Activated CD8-positive, alpha-beta memory T cell treated with anti-CD3 and anti-CD28 coated beads for 48 hours (primary cell): ENCODE results near the gene SKIC8.

Source experiments
- DNase-seq, 3 experiments: peaks; one replicate each; pipeline ENCODE4 v3.0.0-alpha.2; 2020; ENCODE audit warnings: low read depth in 2 of 3, low spot score in 2 of 3

SKIC8 gene

DNA sequence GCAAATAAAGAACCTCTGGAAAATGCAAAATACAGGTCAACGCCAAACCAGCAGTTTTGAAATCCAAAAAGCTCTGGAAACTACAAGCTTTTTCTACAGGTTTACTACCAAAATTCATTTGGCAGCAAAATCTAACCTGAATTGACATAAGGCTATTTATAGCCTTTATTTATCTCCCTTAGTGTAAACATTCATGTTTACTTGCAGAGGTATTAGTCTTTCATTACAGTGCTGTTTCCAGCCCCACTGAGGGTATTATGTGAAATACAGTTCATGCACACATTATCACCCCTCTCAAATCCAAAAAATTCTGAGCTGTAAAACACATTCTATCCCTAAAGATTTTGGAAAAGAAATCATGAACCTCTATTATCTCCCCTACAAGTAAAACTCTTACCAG is 7.2 kb downstream of the SKIC8 start:
- no peak for DNase-seq

DNA sequence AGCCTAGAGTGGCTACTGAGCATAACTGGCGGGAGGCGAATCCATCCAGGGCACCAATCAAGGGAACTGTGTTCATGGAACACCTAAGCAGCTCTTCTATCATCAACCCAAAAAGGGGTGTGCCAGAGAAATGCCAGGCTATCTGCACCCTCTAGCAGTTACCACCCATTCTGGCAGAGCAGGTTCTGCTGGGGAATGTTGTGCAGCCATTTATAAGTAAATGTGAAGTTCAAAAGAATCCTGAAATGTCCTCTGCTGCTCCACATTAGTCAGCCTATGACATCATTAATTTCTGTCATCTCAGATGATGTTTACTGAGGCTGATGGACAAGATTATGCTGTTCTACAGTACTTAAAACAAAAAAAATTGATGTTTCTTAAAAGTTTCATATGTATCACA is 7.7 kb downstream of the SKIC8 start:
- DNase-seq = no peak

DNA sequence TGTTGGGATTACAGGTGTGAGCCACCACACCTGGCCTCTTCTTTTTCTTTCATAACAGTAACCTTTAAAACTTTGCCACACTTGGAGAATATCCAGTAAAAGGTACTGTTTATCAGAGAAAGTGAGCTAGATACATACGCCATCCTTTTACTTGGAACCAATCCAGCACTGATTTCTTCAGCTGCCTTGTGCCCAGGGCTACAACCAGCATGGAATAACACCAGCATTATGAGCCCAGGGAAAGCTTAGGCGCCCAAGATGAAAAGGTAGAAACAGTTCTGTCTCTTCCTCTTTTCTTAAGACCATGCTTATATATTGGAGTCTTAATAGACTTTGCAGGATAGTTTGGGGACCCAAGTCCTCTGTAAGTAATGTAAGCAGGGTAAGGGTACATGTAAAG is 8.4 kb downstream of the SKIC8 start:
- DNase-seq = no peak

DNA sequence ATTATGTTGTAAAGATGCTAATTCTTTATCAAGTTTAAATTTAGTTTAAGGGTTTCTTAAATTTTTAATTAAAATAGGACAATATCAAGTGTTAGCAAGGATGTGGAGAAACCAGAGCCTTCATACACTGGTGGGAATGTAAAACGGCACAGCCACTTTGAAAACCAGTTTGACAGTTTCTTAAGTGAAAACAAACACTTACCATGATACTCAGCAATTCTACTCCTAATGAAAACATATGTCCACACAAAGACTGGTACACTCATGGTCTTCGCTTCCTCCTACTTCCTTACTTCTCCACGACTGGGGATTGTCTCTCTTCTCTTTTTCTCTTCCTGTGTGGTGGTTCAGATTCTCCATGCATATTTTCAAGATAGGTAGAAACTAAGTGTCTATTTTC is 9.2 kb downstream of the SKIC8 start:
- DNase-seq = no peak

DNA sequence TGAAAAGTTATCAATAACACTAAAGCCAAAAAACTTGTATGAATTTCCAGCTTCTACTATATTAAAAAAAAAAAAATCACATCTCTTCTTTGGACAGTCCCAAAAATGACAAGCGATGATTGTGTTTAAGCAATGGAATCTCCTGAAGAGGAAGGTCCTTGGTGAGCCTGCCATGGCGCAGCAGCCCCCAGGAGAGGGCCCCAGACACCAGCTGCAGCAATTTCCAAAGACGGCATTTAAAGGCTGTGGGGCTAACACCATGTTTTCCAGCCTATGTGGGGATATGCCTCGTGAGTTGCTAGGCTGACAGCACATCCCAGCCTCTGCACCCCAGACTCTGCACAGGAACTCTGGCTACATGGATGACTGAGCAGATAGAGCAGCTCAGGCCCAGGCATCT is 14.7 kb downstream of the SKIC8 start:
- DNase-seq = no peak

DNA sequence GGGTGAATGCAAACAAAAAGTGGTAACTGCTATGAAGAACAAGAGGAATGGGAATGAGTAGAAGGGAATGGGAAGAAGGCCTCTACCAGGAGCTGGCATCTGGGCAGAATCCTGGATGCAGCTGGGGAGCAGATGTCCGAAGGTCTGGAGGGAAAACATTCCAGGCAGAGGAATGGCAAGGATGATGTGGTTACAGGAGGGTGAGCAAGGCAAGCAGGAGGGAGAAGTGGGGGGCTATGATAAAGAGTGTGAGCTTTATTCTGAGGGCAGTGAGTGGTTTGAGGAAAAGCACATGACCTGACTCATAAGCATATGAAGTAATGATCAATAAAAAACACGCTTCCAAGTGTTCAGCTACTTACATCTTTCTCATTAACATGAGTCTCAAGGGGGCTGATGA is 17.1 kb downstream of the SKIC8 start:
- no peak for DNase-seq

DNA sequence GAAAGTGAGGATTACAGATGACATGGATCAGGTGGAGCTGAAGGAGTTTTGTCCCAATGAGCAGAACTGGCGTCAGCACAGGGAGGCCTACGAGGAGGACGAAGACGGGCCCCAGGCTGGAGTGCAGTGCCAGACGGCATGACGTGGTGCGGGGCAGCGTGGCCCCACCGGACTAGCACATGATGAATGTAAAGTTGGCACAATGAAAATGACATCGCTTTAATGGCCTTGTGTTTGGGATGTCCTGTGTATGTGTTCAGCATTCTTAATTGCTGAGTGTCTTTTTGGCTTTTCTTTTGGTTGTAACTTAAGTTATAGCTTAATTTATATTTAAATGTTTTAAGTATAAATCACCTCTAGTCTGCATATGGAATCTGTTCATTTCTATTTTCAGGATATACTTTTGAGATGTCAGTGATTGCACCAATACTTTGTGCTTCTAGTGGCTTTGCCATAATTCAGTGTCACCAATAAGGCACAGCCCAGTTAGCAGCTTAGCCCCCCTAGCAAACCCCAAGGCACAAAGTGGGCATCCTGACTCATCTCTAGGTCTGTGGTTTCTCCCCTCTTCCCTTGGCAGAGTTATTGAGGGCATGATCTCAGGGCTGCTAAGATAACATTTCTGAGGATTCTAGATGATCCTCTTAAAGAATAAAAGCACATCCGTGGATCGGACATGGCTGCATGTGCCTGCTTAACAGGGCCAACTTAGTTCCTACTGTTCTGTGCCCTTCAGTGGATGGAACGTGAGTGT is 18.9 kb downstream of the SKIC8 start:
- no peak for DNase-seq

DNA sequence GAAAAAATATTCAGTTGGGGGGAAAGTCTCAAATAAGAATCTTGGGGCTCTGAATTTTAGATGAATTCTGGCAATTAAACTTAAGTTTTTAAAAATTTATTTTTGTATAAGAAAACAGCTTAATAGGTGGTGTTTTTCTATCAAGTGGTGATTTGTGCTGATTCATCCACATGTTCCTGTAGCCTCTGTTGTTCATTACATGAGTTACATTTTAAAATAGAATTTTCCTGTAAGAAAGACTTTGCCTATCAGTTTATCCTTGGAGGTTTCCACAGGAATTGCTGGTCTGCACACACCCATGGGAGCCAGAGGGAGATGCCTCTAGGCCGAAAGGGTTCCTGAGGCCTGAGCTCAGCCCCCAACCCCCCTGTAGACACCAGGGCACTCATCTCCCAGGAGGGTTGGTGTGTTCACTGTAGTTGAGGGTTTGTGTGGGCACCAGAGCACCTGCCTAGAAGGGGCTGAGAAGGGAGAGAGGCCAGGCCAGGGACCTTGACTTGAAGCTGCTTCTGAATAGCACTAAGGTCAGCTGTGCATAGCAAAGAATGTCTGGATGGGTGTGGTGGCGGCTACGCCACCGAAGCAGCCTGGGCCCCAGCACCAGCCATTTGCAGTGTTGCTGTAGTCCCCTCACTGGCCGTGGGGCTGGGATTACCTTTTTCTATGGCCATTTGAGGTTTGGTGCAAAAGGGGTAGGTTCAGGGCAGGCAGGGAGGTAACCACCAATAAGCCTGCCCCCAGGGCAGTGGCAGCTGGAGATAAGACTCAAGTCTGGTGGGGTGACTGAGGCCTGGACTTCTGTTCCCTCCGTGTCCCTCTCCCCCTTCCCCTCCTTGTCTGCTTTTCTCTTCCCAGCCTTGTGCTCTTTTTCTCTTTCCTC is 23.1 kb downstream of the SKIC8 start:
- DNase-seq = no peak

DNA sequence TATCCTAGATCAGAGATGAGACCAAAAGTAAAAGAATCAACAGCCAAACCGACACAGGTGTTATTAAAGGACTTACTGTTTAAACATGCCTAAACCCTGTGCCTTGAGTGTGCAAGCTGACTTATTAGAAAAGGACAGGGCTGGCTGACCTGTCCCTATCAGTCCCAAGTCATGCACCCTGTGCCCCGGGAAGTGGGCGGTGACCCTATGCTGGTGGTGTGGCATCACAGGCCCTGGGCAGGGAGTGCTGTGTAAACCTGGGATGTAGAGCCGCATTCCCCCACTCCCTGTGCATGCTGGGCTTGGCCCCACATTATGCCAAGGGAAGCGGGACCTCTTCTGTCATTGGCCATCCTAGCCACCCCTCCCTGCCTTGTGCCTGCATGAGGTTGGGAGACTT is 24.4 kb downstream of the SKIC8 start:
- no peak for DNase-seq

DNA sequence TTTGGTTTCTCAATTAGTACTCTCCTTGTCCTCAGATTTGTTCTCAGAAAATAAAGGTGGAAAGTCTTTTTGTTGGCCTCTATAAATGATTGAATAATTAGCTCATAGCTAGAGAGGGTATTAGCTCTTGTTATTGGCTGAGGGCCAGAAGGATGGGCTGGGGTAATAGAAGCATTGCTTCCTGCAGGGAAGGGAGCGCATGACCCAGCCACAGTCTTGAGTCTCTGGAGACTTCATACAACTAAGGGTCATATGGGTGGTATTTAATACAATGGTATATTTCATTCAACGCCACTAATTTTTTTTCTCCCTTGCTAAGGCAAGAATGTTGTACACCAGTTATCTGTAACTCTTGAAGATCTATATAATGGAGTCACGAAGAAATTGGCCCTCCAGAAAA is 26.6 kb downstream of the SKIC8 start:
- DNase-seq = no peak

DNA sequence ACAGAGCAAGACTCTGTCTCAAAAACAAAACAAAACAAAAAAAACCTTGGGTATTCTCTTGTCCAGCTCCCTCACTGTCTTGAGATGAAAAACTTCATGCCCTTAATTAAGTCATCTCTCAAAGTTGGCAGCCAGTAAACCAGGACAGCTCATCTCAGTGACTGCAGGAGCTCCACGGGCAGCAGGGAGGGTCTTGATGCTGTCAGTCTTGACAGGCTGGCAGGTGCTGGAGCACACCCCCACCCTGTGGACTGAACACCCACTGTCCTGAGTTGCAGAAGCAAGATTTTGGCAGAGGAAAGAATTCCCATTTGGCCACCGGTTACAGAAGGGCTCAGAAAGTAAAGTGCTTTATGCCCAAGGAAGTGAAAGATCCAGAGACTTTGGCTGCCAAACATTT is 27.1 kb downstream of the SKIC8 start:
- DNase-seq = no peak

DNA sequence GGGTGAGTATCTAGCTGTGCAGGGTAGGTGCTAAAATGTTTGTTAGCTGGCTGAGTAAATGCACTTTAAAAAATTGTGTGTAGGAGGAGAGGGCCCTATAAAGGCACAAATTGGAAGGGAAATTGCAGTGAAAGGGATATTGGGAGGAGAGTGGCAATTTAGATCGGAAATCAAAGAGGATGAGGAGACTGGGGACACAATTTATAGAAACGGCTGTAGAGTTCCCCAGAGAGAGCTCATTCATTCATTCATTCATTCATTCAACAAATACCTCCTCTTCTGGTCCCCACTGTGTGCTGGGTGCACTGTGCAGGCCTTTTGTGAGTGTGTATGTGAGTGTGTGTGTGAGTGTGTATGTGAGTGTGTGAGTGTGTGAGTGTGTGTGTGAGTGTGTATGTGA is 32.6 kb downstream of the SKIC8 start:
- DNase-seq = no peak

DNA sequence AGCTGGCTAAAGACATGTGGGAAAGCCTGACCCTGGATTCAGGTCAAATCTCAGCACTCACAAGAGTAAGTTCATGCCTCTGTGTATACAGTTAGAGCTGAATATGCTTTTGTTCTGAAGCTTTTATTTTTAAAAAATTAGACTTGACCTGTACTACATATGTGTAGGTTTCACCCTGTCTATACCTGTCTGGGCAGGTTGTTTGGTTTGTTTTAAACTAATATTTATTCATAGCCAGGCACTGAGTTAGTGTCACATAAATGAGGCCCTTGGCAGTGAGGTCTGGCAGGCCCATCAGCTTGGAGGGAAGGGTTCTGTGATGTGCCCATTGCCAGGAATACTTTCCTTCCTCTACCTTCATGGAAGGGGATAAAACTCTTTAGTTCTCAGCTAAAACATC is 33.2 kb downstream of the SKIC8 start:
- DNase-seq = no peak

DNA sequence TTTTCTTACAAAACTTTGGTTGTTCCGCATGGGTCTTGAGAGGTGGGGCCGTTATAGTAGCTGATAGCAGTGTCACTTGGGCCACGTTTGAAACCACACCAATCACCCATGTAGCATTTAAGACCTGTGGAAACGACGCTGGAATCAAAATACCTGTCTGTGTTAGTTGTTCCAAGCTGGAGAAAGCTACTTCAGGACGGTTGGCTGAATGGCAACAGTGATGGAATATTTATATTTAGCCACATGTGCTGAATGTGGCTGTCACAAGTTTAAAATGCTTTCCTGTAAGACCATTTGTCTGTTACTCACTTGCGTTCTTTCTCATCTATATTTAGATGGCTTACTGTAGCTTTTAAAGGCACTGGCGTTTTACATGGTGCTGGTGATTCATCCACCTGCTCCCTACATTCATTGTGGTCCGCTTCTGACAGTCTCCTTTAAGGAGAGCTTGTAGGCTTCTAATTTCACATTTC is 33.6 kb downstream of the SKIC8 start:
- no peak for DNase-seq

DNA sequence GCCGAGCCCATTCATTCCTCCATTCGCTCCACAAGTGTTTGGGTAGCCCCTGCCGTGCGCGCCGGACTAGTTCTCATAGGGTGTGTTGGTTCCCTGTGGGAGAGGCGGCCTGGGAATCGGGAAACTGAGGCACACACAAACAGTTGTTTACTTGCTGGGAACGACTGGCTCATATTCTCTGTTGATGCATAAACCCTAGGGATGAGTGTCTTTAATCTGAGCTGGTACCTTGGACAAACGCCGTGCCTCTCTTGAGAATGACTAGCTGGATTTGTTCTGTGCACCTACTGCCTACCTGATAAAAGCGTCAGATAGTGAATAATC is 34.3 kb downstream of the SKIC8 start:
- no peak for DNase-seq

DNA sequence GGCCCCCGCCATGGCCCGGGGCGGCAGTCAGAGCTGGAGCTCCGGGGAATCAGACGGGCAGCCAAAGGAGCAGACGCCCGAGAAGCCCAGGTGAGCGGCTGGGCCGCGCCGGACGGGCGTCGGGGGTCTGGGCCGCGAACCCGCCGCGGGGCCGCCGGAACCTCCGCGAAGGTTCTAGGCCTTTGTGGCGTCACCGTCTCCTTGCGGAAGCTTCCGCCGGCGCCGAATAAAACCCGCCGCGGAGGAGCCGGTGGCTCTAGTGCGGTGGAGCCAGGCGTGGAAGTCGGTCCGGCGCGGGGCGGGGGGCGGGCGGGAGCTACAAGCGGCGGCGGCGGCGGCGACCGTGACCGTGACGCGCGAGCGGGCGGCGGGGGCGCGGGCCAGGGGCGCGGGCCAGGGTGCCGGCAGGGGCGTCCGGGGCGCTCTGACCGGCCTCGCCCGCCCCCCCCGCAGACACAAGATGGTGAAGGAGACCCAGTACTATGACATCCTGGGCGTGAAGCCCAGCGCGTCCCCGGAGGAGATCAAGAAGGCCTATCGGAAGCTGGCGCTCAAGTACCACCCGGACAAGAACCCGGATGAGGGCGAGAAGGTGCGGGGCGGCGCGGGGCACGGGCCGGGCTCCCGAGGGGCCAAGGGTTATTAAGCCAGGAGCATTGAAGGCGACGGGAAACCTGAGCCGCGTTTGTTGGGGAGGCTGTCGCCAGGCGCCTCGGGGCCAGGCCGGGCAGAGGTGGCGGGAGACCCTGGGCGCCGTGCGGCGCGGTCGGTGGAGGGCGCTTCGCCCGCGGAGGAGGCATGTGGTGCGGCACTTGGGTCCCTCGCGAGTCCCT is 34.9 kb downstream of the SKIC8 start, which contains the start of gene DNAJA4:
DNAJA4 (plus strand) TSS at position 259 of the 833 bp plus-strand sequence; CDS start at position 461, 202 bp downstream.
- DNase-seq = peak; percentile 23 to 26 (median 23)

DNA sequence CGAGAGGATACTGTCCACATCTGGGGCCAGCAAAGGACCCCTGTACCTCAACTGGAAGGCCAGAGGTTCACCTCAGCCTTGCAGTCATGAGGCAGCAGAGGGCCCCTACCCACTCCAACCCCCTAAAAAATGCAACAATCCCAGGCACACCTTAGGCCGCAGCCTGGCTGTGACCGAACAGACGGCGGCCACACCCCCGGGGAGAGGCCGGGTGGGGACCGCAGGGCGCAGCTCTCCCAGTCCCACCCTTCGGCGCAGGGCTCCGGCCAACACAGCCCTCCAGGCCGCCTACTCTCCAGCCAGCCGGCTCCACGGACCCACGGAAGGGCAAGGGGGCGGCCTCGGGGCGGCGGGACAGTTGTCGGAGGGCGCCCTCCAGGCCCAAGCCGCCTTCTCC is 35.5 kb downstream of the SKIC8 start:
- no peak for DNase-seq

DNA sequence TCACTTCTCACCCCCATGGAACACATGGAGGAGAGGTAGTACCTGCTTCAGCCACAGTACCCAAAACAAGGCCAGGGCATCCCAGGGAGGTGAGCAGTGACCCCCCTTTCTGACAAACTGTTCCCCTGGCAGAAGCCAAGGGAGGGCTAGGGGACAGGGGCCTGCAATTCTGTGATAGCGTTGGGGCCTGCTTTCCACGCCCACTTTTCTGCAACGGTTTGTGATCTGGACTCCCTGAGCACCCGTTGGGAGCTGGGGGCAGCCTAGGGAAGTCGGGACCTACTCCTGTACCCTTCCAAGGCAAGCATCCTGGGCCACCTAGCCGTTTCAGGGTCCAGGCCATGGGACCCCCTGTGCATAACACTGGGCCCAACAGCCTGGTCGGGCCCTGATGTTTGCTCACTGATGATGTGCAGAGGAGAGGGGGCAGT is 36.0 kb downstream of the SKIC8 start:
- no peak for DNase-seq

DNA sequence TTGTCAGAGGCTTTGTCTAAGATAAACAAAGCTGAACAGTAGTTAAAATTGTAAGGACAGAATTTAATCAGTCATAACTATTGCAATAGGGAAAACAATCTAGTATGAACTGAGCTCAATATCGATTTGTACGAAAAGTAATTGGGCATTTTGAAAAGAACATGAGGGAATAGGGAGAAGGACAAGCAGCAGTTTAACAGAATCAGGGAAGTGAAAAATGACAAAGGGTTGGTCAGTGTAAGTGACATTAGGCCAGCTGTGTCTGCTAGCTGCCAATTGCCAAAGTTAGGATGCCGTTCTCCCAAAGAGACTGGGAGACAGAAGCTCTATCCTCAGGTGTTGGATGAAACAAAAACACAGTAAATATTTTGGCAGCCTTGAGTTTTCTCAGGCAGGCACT is 38.3 kb downstream of the SKIC8 start:
- DNase-seq = no peak

DNA sequence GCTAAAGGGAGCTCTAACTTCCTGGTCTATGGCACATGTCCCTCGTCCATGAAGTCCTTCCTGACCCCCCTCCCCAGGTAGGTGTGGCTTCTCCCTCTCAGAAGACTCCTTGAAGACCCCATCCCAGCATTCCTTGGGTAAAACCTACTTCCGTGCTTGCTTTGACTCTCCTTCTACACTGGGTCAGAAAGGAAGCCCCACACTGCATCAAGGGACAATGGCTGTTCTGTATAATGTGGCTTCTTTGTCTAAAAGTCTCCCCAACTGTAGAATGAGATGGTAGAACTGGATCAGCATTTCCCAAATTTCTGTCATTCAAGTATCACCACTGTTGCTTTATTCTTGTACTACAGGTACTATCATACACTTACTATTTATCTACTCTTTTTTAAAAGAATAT is 38.9 kb downstream of the SKIC8 start:
- DNase-seq = no peak

DNA sequence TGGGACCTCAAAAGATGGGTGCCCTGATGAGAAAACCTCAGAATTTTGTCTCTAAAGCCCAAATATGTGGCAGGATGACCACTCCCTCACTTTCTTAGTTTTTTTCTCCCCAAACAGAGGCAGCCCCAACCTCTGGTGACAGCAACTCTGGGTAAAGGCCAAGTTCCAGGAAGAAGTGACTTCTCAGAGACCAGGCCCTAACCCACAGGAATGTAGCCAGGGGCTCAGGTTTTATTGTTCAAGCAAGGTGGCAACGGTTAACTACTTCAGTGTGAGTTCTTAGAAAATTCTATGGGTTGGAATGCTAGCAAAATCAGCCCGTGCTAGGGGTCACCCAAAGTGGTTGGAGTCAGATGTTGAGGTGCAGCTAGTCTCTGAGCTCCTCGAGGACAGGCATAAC is 40.2 kb downstream of the SKIC8 start:
- DNase-seq = no peak

DNA sequence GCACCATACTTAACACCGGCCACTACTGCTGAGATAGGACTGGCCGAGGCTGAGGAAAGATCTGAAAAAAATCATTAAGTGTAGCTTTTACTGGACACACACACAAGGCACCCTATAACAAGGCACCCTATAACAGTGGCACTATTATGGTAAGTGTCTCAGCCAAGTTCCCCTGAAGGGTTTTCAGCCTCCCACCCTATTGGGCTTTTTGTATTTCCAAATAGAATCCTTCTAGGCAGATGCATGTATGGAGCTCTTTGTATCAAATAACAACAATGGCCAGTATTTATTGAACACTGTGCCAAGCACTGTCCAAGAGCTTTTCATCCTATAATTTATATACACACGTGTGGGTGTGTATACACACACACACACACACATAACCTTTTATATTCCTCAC is 41.7 kb downstream of the SKIC8 start:
- no peak for DNase-seq
